ENCODE data around the gene RRP9. TPM values are rescaled to one million over a fixed set of nuclear protein-coding genes. Genes with fewer than 3 reads are reported as not detected.

RRP9 gene
- total RNA-seq, 1 donor from 2014 or later: 10.5 TPM

DNA sequence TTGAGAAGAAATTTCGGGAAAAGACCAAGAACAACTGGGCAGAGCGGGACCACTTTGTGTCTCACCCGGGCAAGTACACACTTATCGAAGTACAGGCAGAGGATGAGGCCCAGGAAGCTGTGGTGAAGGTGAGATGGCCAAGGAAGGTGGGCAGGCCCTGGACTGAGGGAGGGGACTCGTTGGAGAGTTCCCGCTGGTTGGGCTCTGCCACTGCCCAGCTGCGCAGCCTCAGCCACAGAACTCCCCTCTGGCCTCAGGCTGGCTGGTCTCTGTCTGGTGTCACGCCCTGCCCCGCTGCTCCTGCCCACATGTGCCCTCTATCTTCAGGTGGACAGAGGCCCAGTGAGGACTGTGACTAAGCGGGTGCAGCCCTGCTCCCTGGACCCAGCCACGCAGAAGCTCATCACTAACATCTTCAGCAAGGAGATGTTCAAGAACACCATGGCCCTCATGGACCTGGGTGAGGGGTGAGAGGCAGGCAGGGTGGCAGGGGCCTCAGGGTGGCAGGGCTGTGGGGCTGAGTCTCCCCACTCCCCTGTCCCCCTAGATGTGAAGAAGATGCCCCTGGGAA lies 2.8 kb upstream of the RRP9 start:
- H3K27ac Mint-ChIP-seq: no peak overlapping the region
- TF ChIP-seq, protein P1, sequence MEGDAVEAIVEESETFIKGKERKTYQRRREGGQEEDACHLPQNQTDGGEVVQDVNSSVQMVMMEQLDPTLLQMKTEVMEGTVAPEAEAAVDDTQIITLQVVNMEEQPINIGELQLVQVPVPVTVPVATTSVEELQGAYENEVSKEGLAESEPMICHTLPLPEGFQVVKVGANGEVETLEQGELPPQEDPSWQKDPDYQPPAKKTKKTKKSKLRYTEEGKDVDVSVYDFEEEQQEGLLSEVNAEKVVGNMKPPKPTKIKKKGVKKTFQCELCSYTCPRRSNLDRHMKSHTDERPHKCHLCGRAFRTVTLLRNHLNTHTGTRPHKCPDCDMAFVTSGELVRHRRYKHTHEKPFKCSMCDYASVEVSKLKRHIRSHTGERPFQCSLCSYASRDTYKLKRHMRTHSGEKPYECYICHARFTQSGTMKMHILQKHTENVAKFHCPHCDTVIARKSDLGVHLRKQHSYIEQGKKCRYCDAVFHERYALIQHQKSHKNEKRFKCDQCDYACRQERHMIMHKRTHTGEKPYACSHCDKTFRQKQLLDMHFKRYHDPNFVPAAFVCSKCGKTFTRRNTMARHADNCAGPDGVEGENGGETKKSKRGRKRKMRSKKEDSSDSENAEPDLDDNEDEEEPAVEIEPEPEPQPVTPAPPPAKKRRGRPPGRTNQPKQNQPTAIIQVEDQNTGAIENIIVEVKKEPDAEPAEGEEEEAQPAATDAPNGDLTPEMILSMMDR (IDR thresholded peaks at IDR 0.05): no peak
- TF ChIP-seq EZH2phosphoT487 (IDR thresholded peaks at IDR 0.05): no peak
- TF ChIP-seq EZH2 (IDR thresholded peaks at IDR 0.05): no peak
- no peak overlapping the region for H3K9ac ChIP-seq
- peaks cover 10% of the 10 kb centered on the region for H3K27me3 Mint-ChIP-seq (ENCODE audit: insufficient read depth, low read depth)
- H3K36me3 ChIP-seq: no peaks in the 10 kb centered on the region
- H4K20me1 ChIP-seq (ENCODE audit: low read depth): peaks cover 13% of the 10 kb centered on the region
- no peaks in the 10 kb centered on the region for H3K36me3 Mint-ChIP-seq
- no peak overlapping the region for H3K4me3 ChIP-seq
- H3K4me1 Mint-ChIP-seq: peaks cover 13% of the 10 kb centered on the region
- H3K27me3 ChIP-seq: peaks cover 23% of the 10 kb centered on the region
- H3F3A ChIP-seq (ENCODE audit: low read depth): no peaks in the 10 kb centered on the region
- no peak overlapping the region for H2AFZ ChIP-seq (replicated peaks)
- no peak overlapping the region for H3K4me2 ChIP-seq
- no peak overlapping the region for H3K4me3 Mint-ChIP-seq
- no peaks in the 10 kb centered on the region for H3K9me3 ChIP-seq (ENCODE audit: low read depth)
- no peaks in the 10 kb centered on the region for H3K9me3 Mint-ChIP-seq
- H3K79me2 ChIP-seq (ENCODE audit: low read depth): peaks cover 19% of the 10 kb centered on the region
- H3K27ac ChIP-seq: no peak overlapping the region
- DNase-seq (ENCODE audit: low spot score): no peak
- peaks cover 12% of the 10 kb centered on the region for H3K4me1 ChIP-seq

DNA sequence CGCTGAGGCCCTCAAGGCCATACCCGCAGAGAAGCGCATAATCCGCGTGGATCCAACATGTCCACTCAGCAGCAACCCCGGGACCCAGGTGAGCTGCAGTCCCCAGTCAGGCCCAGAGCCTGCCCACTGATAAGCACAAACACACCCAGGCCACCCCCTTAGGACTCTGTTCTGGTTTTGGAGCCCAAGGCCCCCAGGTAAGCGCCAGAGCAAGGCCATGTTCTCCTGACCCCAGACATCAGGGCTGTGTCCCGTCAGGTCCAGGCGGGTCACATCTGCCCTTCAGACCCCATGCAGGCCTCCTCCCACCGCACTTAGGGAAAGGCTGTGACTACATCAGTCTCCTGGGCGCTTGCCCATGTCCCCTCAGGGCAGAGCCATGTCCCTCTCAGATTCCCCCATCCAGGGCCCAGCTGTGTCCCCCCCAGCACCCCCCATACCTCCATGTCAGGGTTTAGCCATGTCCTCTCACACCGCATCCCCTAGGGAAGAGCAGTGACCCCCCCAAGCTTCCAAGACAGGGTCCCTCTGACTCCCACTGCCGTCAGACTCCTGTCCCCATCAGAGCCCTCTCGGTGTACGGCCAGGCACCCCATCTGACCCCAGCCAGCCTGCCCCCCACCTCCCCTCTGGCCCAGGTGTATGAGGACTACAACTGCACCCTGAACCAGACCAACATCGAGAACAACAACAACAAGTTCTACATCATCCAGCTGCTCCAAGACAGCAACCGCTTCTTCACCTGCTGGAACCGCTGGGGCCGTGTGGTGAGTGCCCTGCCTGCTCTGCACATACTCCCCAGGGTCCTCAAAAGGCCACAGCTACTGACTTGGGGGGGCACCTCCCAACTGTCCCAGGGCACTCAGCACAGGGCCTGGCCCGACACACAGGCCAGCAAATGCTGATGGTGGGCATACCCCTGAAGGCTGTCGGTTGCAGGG lies 2.0 kb upstream of the RRP9 start:
- no peak overlapping the region for H3K4me2 ChIP-seq
- H3K9me3 Mint-ChIP-seq: no peaks in the 10 kb centered on the region
- H3K27ac Mint-ChIP-seq: no peak overlapping the region

DNA sequence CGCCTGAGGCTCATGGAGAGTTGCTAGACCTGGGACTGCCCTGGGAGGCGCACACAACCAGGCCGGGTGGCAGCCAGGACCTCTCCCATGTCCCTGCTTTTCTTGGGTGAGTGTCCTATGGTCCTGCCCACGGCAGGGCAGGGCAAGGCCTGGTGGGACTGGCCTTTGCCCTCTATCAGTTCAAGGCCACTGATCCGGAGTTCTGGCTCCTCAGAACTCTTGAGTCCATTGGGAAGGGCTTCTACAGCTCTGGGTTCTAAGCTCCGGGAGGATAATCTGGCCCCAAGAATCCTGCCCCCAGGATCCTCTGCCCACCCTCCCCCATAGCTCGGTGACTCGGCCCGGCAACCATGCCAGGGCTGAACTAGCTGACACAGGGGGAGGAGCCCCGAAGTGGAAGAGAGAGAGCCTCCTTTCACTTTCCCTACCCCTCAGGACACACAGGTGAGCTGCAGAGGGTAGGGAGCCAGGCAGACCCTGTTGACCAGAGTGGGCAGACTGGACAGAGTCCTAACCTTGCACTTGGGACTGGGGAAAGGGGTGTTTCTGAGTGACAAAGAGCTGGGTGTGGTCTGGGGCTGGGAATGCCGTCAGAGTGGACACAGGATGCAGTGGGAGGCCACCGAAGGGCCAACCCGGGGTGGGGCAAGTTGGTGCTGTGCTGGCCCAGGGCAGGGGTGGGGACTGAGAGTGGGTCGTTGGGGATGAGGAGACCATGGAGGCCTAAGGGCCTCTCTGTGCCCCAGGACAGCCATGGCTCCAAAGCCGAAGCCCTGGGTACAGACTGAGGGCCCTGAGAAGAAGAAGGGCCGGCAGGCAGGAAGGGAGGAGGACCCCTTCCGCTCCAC lies 1.1 kb upstream of the RRP9 start:
- no peak overlapping the region for H3K27ac ChIP-seq
- peaks cover 13% of the 10 kb centered on the region for H3K4me1 Mint-ChIP-seq
- no peaks in the 10 kb centered on the region for H3K9me3 Mint-ChIP-seq
- H3K27me3 ChIP-seq: peaks cover 9% of the 10 kb centered on the region
- no peak for TF ChIP-seq EZH2phosphoT487 (IDR thresholded peaks at IDR 0.05)
- TF ChIP-seq, protein P1 (IDR thresholded peaks at IDR 0.05): no peak
- no peak for TF ChIP-seq EZH2 (IDR thresholded peaks at IDR 0.05)
- no peak overlapping the region for H3K9ac ChIP-seq
- H3K4me1 ChIP-seq: peaks cover 12% of the 10 kb centered on the region
- H3K79me2 ChIP-seq (ENCODE audit: low read depth): peaks cover 25% of the 10 kb centered on the region
- H3F3A ChIP-seq (ENCODE audit: low read depth): no peaks in the 10 kb centered on the region
- H3K4me3 Mint-ChIP-seq: peak overlapping the region; percentile 92
- peak overlapping the region; percentile 78 for H2AFZ ChIP-seq (replicated peaks)
- DNase-seq (ENCODE audit: low spot score): no peak
- no peaks in the 10 kb centered on the region for H3K36me3 Mint-ChIP-seq
- H3K36me3 ChIP-seq: no peaks in the 10 kb centered on the region
- H3K4me3 ChIP-seq: peak overlapping the region; percentile 47
- H3K27ac Mint-ChIP-seq: peak overlapping the region; percentile 72
- H3K27me3 Mint-ChIP-seq (ENCODE audit: insufficient read depth, low read depth): peaks cover 10% of the 10 kb centered on the region
- H3K4me2 ChIP-seq: peak overlapping the region; percentile 79
- no peaks in the 10 kb centered on the region for H3K9me3 ChIP-seq (ENCODE audit: low read depth)
- H4K20me1 ChIP-seq (ENCODE audit: low read depth): peaks cover 13% of the 10 kb centered on the region

More for the DNA sequence above, 2.0 kb upstream of the RRP9 start:
- Histone ChIP-seq H3K4me3 (no peak overlapping the region), H3K79me2 (ENCODE audit: low read depth) (peaks cover 25% of the 10 kb centered on the region), H3K9me3 (ENCODE audit: low read depth) (no peaks in the 10 kb centered on the region), H2AFZ (replicated peaks) (no peak overlapping the region), H3K27ac (no peak overlapping the region), H3F3A (ENCODE audit: low read depth) (no peaks in the 10 kb centered on the region), H3K27me3 (peaks cover 18% of the 10 kb centered on the region), H3K9ac (no peak overlapping the region), H4K20me1 (ENCODE audit: low read depth) (peaks cover 13% of the 10 kb centered on the region), H3K36me3 (no peaks in the 10 kb centered on the region), H3K4me1 (peaks cover 12% of the 10 kb centered on the region)
- H3K4me1 Mint-ChIP-seq: peaks cover 13% of the 10 kb centered on the region
- no peak for DNase-seq (ENCODE audit: low spot score)
- peaks cover 10% of the 10 kb centered on the region for H3K27me3 Mint-ChIP-seq (ENCODE audit: insufficient read depth, low read depth)
- H3K36me3 Mint-ChIP-seq: no peaks in the 10 kb centered on the region
- TF ChIP-seq, protein P1 (IDR thresholded peaks at IDR 0.05): no peak
- no peak for TF ChIP-seq EZH2 (IDR thresholded peaks at IDR 0.05)
- TF ChIP-seq EZH2phosphoT487 (IDR thresholded peaks at IDR 0.05): no peak
- H3K4me3 Mint-ChIP-seq: no peak overlapping the region

Measured in neural progenitor cell (in vitro differentiated cells).